ENCODE measurements around the gene SH3D19.
"Not testable (repeated sequence)": the region's sequence is repeated elsewhere in the genome, so short reads cannot be mapped to it uniquely, and the experiment has no call there.

The SH3D19 gene

GRCh38 chr4:151267104-151267503 is 58.3 kb downstream of the SH3D19 start:
- DNase-seq, result no peak

GRCh38 chr4:151266497-151266896 is 58.9 kb downstream of the SH3D19 start:
- no peak for DNase-seq

GRCh38 chr4:151263455-151263854 is 62.0 kb downstream of the SH3D19 start:
- DNase-seq, result no peak

GRCh38 chr4:151260526-151260925 is 64.9 kb downstream of the SH3D19 start:
- no peak for DNase-seq

GRCh38 chr4:151259752-151260151 is 65.7 kb downstream of the SH3D19 start:
- DNase-seq, result no peak

GRCh38 chr4:151257704-151258103 is 67.7 kb downstream of the SH3D19 start:
- no peak for DNase-seq

GRCh38 chr4:151256134-151256533 is 69.3 kb downstream of the SH3D19 start:
- no peak for DNase-seq

- DNase-seq, result not testable (repeated sequence)
Observed at GRCh38 chr4:151255680-151256079, 69.7 kb downstream of the SH3D19 start.

GRCh38 chr4:151255226-151255625 is 70.2 kb downstream of the SH3D19 start:
- DNase-seq, result not testable (repeated sequence)

GRCh38 chr4:151251603-151252304 is 73.7 kb downstream of the SH3D19 start:
- DNase-seq, result no peak

- DNase-seq, result no peak
Observed at GRCh38 chr4:151250706-151251105, 74.7 kb downstream of the SH3D19 start.

GRCh38 chr4:151248519-151248918 is 76.9 kb downstream of the SH3D19 start:
- no peak for DNase-seq

- DNase-seq, result no peak
Observed at GRCh38 chr4:151247395-151247794, 78.0 kb downstream of the SH3D19 start.

- no peak for DNase-seq
Observed at GRCh38 chr4:151246742-151247141, 78.7 kb downstream of the SH3D19 start.

- no peak for DNase-seq
Observed at GRCh38 chr4:151242305-151242704, 83.1 kb downstream of the SH3D19 start.

- DNase-seq, result no peak
Observed at GRCh38 chr4:151239608-151240007, 85.8 kb downstream of the SH3D19 start.

GRCh38 chr4:151238477-151238876 is 86.9 kb downstream of the SH3D19 start:
- no peak for DNase-seq

GRCh38 chr4:151236036-151236435 is 89.4 kb downstream of the SH3D19 start:
- DNase-seq, result no peak

- DNase-seq, result not testable (repeated sequence)
Observed at GRCh38 chr4:151235373-151235772, 90.0 kb downstream of the SH3D19 start.

- no peak for DNase-seq
Observed at GRCh38 chr4:151233600-151233999, 91.8 kb downstream of the SH3D19 start.

GRCh38 chr4:151231915-151232595 is 93.3 kb downstream of the SH3D19 start:
- no peak for DNase-seq

- DNase-seq, result no peak
Observed at GRCh38 chr4:151228189-151229119, 97.0 kb downstream of the SH3D19 start.

- peak; percentile 62 for DNase-seq
Observed at GRCh38 chr4:151227731-151228130, 97.7 kb downstream of the SH3D19 start.
